ENCODE results near the gene ELF2.

ELF2 gene

GRCh38 chr4:139154538-139154937, 22.5 kb downstream of the ELF2 start:
- Histone ChIP-seq H3K4me3 (ENCODE audit: low read depth in 1 of 2, low read length in 1 of 2) (no peak overlapping the region), H3K27me3 (no peaks in the 10 kb centered on the region), H3K36me3 (peaks cover 10% of the 10 kb centered on the region), H3K4me1 (ENCODE audit: control insufficient read depth in 1 of 2, insufficient read depth in 1 of 2, low read depth in 1 of 2, low read length in 1 of 2) (peaks cover 0 to 15% of the 10 kb centered on the region in 2 experiments), H3K9me3 (no peaks in the 10 kb centered on the region), H3K27ac (peak overlapping the region; percentile 37)
- TF ChIP-seq CTCF (IDR thresholded peaks at IDR 0.05): no peak

GRCh38 chr4:139154134-139154421, 22.9 kb downstream of the ELF2 start:
- H3K9me3 ChIP-seq: no peaks in the 10 kb centered on the region
- TF ChIP-seq CTCF (IDR thresholded peaks at IDR 0.05): no peak
- H3K27ac ChIP-seq: peak overlapping the region; percentile 36
- peaks cover 10% of the 10 kb centered on the region for H3K36me3 ChIP-seq
- H3K4me1 ChIP-seq (ENCODE audit: control insufficient read depth in 1 of 2, insufficient read depth in 1 of 2, low read depth in 1 of 2, low read length in 1 of 2): peaks cover 0 to 15% of the 10 kb centered on the region in 2 experiments
- H3K4me3 ChIP-seq (ENCODE audit: low read depth in 1 of 2, low read length in 1 of 2): no peak overlapping the region
- H3K27me3 ChIP-seq: no peaks in the 10 kb centered on the region

DNA sequence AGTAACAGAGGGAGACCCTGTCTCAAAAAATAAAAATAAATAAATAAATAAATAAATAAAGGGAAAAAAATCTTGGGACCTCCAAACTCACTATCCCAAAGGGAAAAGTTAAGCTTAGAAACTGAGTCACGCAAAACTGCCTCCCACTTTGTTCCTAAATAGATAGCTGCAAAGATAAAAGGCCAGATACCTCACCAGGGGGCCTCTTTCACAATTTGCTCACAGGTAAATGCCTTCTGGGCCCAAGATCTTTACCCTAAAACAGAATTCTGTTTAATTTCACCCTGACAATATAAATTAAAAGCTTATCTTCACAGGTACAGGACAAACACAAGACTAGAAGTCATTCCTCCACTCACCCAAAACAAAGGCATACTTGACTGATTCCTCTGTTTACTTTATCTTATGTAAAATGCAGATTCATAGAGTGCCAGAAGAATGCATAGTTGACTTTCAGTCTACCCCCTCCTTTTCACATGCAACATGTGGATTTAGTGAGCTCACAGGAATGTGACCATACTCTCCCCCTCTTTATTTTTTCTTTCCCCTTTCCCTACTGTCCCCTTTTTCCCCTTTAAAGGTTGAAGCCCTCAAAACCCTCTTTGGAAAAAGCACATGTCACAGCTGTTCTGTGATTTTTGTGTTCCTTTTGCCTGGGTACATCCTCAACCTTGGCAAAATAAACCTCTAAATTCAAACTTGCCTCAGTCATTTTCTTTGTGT, 23.4 kb downstream of the ELF2 start:
- H3K36me3 ChIP-seq: peaks cover 10% of the 10 kb centered on the region
- no peak overlapping the region for H3K4me3 ChIP-seq (ENCODE audit: low read depth in 1 of 2, low read length in 1 of 2)
- H3K27ac ChIP-seq: peak overlapping the region; percentile 36
- H3K9me3 ChIP-seq: no peaks in the 10 kb centered on the region
- H3K27me3 ChIP-seq: no peaks in the 10 kb centered on the region
- TF ChIP-seq CTCF (IDR thresholded peaks at IDR 0.05): no peak
- peaks cover 0 to 15% of the 10 kb centered on the region in 2 experiments for H3K4me1 ChIP-seq (ENCODE audit: control insufficient read depth in 1 of 2, insufficient read depth in 1 of 2, low read depth in 1 of 2, low read length in 1 of 2)

GRCh38 chr4:139152249-139152648, 24.8 kb downstream of the ELF2 start:
- H3K27me3 ChIP-seq: no peaks in the 10 kb centered on the region

DNA sequence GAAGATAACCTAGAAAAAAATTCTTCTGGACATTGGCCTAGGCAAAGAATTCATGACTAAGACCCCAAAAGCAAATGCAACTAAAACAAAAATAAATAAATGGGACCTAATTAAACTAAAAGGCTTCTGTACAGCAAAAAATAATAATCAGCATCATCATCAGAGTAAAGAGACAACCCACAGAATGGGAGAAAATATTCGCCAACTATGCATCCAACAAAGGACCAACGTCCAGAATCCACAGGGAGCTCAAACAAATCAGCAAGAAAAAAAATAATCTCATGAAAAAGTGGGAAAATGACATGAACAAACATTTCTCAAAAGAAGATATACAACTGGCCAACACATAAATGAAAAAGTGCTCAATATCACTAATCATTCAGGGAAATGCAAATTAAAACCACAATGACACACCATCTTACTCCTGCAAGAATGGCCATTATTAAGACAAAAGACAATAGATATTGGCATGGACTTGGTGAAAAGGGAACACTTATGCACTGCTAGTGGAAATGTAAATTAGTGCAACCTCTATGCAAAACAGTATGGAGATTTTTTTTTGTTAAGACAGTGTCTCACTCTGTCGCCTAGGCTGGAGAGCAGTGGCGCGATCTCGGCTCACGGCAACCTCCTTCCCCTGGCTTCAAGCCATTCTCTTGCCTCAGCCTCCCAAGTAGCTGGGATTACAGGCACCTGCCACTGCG, 29.9 kb downstream of the ELF2 start:
- no peak overlapping the region for H3K27ac ChIP-seq
- TF ChIP-seq CTCF (IDR thresholded peaks at IDR 0.05): no peak
- no peak overlapping the region for H3K4me3 ChIP-seq (ENCODE audit: low read depth in 1 of 2, low read length in 1 of 2)
- no peaks in the 10 kb centered on the region for H3K36me3 ChIP-seq
- no peaks in the 10 kb centered on the region for H3K9me3 ChIP-seq
- H3K27me3 ChIP-seq: no peaks in the 10 kb centered on the region
- peaks cover 29 to 31% of the 10 kb centered on the region in 2 experiments for H3K4me1 ChIP-seq (ENCODE audit: control insufficient read depth in 1 of 2, insufficient read depth in 1 of 2, low read depth in 1 of 2, low read length in 1 of 2)

More at GRCh38 chr4:139152249-139152648, 24.8 kb downstream of the ELF2 start:
- H3K36me3 ChIP-seq: no peaks in the 10 kb centered on the region
- no peaks in the 10 kb centered on the region for H3K9me3 ChIP-seq
- H3K4me3 ChIP-seq (ENCODE audit: low read depth in 1 of 2, low read length in 1 of 2): no peak overlapping the region
- no peak overlapping the region for H3K27ac ChIP-seq
- peaks cover 0 to 15% of the 10 kb centered on the region in 2 experiments for H3K4me1 ChIP-seq (ENCODE audit: control insufficient read depth in 1 of 2, insufficient read depth in 1 of 2, low read depth in 1 of 2, low read length in 1 of 2)
- no peak for TF ChIP-seq CTCF (IDR thresholded peaks at IDR 0.05)
